SU-DHL-6 (cell line): ENCODE measurements around the gene PTH2.

Source experiments
- H2AFZ ChIP-seq: fragments of 200-600 bp; sonication (generic); 2 replicates; pipeline ENCODE4 v1.6.1; 2014; ENCODE audit warnings: low read depth, mild to moderate bottlenecking, moderate library complexity, mixed read lengths, antibody characterized with exemption, low read length; ENCODE audit not compliant: severe bottlenecking
- H3F3A ChIP-seq: fragments of 200-600 bp; shearing (Covaris generic); 2 replicates; pipeline ENCODE4 v1.6.0; 2016; ENCODE audit warnings: antibody characterized with exemption, mild to moderate bottlenecking; ENCODE audit not compliant: insufficient read depth
- H3K27ac ChIP-seq: fragments of 200-600 bp; sonication (generic); 2 replicates; pipeline ENCODE4 v1.5.1; 2016; ENCODE audit warnings: low read depth, mild to moderate bottlenecking, low read length, moderate library complexity, mixed read lengths
- H3K27me3 ChIP-seq: fragments of 200-600 bp; sonication (generic), shearing (Covaris generic); 2 replicates; pipeline ENCODE4 v1.6.0; 2014; ENCODE audit warnings: mild to moderate bottlenecking, low read length
- H3K36me3 ChIP-seq: fragments of 200-600 bp; sonication (generic); 2 replicates; pipeline ENCODE4 v1.6.1; 2014; ENCODE audit warnings: mild to moderate bottlenecking, low read length, mixed read lengths
- H3K4me2 ChIP-seq: fragments of 300-600, 200-600 bp; shearing (Covaris generic), sonication (generic); 2 replicates; pipeline ENCODE4 v1.6.0; 2014; ENCODE audit warnings: low read length, low read depth, mild to moderate bottlenecking; ENCODE audit not compliant: poor library complexity, severe bottlenecking
- H3K4me3 ChIP-seq: fragments of 200-600 bp; sonication (generic); 2 replicates; pipeline ENCODE4 v1.5.1; 2014; ENCODE audit warnings: antibody characterized with exemption, low read length, mild to moderate bottlenecking, mixed read lengths; ENCODE audit not compliant: insufficient read depth, poor library complexity, severe bottlenecking
- H3K79me2 ChIP-seq: fragments of 200-600 bp; sonication (generic); 2 replicates; pipeline ENCODE4 v1.6.1; 2014; ENCODE audit warnings: mild to moderate bottlenecking, low read length, moderate library complexity; ENCODE audit not compliant: insufficient read depth
- H3K9ac ChIP-seq: fragments of 200-600 bp; sonication (generic); 2 replicates; pipeline ENCODE4 v1.7.0; 2014; ENCODE audit warnings: mild to moderate bottlenecking, low read length
- H3K9me2 ChIP-seq: fragments of 200-600 bp; sonication (generic); replicated peaks from 2 replicates; pipeline ENCODE4 v1.6.1; 2014; ENCODE audit warnings: low read length; ENCODE audit not compliant: insufficient read depth
- H3K9me3 ChIP-seq: fragments of 200-600 bp; sonication (generic); 2 replicates; pipeline ENCODE4 v1.6.1; 2014; ENCODE audit warnings: low read length, mixed read lengths; ENCODE audit not compliant: insufficient read depth
- H4K20me1 ChIP-seq: fragments of 200-600 bp; sonication (generic); 2 replicates; pipeline ENCODE4 v1.6.1; 2014; ENCODE audit warnings: low read depth, mild to moderate bottlenecking, antibody characterized with exemption, low read length, moderate library complexity, mixed read lengths
- EZH2phosphoT487 ChIP-seq: fragments of 200-600 bp; sonication (generic), shearing (Covaris generic); conservative IDR thresholded peaks from 2 replicates; pipeline ENCODE4 v1.6.1; 2018; ENCODE audit warnings: mild to moderate bottlenecking, antibody characterized with exemption, low read length, moderate library complexity, mixed read lengths
- TF ChIP-seq, protein P1 (sequence below): fragments of 200-600 bp; sonication (generic); IDR thresholded peaks from one replicate; pipeline ENCODE4 v1.5.1; 2017; ENCODE audit warnings: antibody characterized with exemption, mild to moderate bottlenecking, low read length, moderate library complexity; ENCODE audit not compliant: insufficient read depth, poor library complexity, severe bottlenecking

The PTH2 gene

DNA sequence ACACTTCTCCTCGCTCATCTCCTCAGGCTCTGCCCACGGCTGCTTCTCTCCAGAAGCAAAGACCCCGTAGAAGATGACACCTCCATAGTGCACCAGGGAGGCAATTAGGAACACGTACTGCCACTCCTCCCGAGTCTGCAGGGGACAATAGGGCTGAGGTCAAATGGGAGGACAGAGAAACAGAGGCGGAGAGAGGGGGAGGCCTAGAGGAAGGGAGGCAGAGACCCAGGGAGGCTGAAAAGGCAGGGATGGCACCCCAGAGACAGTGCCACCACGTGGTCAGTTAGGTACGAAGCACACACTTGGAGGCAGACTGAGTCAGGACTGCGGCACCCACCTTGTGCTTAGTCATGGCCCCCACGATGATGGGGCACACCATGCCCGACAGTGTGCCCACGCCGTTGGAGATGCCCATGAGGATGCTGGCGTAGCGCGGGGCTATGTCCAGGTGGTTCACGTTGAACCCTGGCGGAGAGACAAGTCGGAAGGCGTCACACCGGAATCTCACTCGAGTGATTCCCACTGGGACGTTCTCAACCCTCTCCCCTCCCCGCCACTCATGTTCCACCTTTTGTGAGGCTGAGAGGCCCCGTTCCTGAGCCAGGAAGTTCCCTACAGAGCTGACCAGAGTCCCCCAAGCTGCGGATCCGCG, 7.6 kb upstream of the PTH2 start:
- no peaks in the 10 kb centered on the region for H3K9me2 ChIP-seq
- H2AFZ ChIP-seq: no peak overlapping the region
- TF ChIP-seq EZH2phosphoT487: no peak
- TF ChIP-seq, protein P1, sequence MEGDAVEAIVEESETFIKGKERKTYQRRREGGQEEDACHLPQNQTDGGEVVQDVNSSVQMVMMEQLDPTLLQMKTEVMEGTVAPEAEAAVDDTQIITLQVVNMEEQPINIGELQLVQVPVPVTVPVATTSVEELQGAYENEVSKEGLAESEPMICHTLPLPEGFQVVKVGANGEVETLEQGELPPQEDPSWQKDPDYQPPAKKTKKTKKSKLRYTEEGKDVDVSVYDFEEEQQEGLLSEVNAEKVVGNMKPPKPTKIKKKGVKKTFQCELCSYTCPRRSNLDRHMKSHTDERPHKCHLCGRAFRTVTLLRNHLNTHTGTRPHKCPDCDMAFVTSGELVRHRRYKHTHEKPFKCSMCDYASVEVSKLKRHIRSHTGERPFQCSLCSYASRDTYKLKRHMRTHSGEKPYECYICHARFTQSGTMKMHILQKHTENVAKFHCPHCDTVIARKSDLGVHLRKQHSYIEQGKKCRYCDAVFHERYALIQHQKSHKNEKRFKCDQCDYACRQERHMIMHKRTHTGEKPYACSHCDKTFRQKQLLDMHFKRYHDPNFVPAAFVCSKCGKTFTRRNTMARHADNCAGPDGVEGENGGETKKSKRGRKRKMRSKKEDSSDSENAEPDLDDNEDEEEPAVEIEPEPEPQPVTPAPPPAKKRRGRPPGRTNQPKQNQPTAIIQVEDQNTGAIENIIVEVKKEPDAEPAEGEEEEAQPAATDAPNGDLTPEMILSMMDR: no peak
- no peak overlapping the region for H3K4me3 ChIP-seq
- H3F3A ChIP-seq: no peaks in the 10 kb centered on the region
- no peaks in the 10 kb centered on the region for H4K20me1 ChIP-seq
- H3K4me2 ChIP-seq: no peak overlapping the region
- H3K79me2 ChIP-seq: no peaks in the 10 kb centered on the region
- no peaks in the 10 kb centered on the region for H3K36me3 ChIP-seq
- no peaks in the 10 kb centered on the region for H3K27me3 ChIP-seq
- no peaks in the 10 kb centered on the region for H3K9me3 ChIP-seq
- no peak overlapping the region for H3K9ac ChIP-seq
- H3K27ac ChIP-seq: no peak overlapping the region

DNA sequence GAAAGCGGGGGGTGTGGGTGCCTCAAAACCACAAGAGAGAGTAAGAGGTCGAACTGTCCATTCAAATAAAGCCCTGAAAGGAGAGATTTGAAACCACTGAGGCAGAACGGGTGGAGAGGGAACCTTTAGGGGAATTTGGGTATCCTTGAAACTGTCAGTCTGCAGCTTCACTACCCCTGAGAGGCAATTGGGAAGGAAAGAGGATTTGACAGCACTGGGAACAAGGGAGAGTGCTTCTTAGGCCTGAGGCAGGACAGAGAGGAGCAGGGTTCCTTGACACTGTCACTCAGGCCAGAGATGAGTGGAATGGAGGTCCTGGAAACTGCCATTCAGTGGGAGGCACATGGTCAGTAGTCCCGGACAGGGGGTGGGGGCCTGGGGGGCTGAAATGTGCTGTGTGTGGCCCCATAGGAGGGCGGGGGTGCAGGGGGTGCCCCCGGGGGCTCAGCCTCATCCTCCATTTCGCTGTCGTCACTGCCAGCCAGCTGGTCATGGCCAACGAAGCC, 7.0 kb upstream of the PTH2 start:
- Histone ChIP-seq H3K36me3 (no peaks in the 10 kb centered on the region), H2AFZ (no peak overlapping the region), H4K20me1 (no peaks in the 10 kb centered on the region), H3K9ac (no peak overlapping the region), H3K79me2 (no peaks in the 10 kb centered on the region), H3K9me3 (no peaks in the 10 kb centered on the region), H3K9me2 (no peaks in the 10 kb centered on the region), H3K27me3 (no peaks in the 10 kb centered on the region), H3F3A (no peaks in the 10 kb centered on the region), H3K4me2 (no peak overlapping the region), H3K4me3 (no peak overlapping the region), H3K27ac (no peak overlapping the region)
- TF ChIP-seq, protein P1: no peak
- no peak for TF ChIP-seq EZH2phosphoT487

DNA sequence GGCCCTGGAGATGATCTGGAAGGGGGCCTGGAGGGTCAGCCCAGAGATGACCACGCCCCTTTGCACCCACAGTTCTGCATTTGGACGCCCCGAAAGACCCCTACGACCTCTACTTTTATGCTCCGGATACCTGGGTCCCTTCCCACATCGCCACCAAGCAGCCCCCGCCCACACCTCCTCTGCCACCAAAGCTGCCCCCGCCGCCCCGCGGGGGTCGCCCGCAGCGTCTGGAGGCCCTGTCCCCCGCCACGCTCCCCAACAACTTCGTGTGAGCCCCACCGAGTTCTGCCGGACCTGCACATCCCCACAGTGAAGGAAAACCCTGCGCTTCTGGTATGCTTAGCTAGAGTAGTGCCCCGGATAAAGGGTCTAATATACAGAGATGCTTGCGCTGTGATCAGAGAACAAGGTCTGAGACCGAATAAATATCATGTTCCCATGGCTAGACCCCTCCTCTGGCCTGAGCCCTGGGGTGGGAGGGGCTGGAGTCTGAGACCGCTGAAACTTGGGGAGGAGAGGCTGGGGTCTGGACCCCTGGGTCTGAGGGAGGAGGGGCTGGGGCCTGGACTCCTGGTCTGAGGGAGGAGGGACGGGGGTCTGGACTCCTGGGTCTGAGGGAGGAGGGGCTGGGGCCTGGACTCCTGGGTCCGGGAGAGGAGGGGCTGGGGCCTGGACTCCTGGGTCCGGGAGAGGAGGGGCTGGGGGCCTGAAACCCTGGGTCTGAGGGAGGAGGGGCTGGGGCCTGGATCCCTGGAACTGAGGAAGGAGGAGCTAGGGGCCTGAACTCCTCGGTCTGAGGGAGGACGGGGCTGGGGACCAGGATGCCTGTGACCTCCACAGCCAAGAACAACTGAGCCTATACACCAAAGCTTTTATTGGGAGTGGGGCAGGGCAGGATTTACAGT, 5.6 kb upstream of the PTH2 start:
- H3K36me3 ChIP-seq: no peaks in the 10 kb centered on the region
- no peak overlapping the region for H3K4me3 ChIP-seq
- H3K9me3 ChIP-seq: no peaks in the 10 kb centered on the region
- no peak overlapping the region for H3K27ac ChIP-seq
- H3K4me2 ChIP-seq: no peak overlapping the region
- H4K20me1 ChIP-seq: no peaks in the 10 kb centered on the region
- no peaks in the 10 kb centered on the region for H3K79me2 ChIP-seq
- TF ChIP-seq EZH2phosphoT487: no peak
- TF ChIP-seq, protein P1: no peak
- H2AFZ ChIP-seq: no peak overlapping the region
- no peak overlapping the region for H3K9ac ChIP-seq
- no peaks in the 10 kb centered on the region for H3K27me3 ChIP-seq
- H3F3A ChIP-seq: no peaks in the 10 kb centered on the region
- H3K9me2 ChIP-seq: no peaks in the 10 kb centered on the region
